ENCODE data around the gene QSOX2.

DNA sequence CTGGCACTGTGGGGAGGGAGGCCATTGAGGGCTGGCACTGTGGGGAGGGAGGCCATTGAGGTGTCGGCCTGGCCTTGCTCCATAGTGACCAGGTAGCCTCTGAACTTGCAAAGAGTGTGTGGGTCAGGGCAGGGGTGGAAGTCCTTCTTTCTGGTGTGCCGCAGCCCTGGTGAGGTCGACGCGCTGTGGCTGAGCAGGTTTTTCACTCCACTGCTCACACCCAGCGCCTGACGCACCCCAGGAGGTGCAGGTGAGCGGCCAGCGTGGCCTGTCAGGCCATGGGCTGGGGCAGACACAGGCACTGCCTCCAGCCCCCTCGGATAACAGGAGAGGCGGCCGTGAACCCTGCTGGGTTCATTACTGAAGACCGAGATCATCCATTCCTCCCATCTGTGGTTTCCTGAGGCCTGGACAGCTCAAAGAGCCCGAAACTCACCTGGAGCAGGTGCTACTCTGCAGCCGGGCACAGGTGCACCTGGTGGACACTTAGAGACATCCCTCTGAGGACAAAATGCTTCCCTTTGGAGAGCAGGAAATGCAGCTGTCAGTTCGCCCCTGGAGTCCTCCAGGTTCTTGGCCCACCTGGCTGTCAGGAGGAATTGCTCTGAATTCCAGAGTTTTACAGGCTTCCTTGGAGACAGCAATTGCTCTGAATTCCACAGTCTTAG is 73.1 kb downstream of the QSOX2 start:
- TF ChIP-seq EP300 (IDR thresholded peaks at IDR 0.05) = no peak
- TF ChIP-seq, protein P1, sequence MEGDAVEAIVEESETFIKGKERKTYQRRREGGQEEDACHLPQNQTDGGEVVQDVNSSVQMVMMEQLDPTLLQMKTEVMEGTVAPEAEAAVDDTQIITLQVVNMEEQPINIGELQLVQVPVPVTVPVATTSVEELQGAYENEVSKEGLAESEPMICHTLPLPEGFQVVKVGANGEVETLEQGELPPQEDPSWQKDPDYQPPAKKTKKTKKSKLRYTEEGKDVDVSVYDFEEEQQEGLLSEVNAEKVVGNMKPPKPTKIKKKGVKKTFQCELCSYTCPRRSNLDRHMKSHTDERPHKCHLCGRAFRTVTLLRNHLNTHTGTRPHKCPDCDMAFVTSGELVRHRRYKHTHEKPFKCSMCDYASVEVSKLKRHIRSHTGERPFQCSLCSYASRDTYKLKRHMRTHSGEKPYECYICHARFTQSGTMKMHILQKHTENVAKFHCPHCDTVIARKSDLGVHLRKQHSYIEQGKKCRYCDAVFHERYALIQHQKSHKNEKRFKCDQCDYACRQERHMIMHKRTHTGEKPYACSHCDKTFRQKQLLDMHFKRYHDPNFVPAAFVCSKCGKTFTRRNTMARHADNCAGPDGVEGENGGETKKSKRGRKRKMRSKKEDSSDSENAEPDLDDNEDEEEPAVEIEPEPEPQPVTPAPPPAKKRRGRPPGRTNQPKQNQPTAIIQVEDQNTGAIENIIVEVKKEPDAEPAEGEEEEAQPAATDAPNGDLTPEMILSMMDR (IDR thresholded peaks at IDR 0.05) = no peak
- no peak for TF ChIP-seq POLR2A (IDR thresholded peaks at IDR 0.05)
